Kidney (tissue), 14 donors: ENCODE results near the gene NLK. TPM values are rescaled to one million over a fixed set of nuclear protein-coding genes. Genes with fewer than 3 reads are reported as not detected.

Experiments used
- DNase-seq, 5 donors: peaks; one replicate each; pipeline ENCODE4 v3.0.0-alpha.2; 2013 to 2020
- FAIRE-seq: peaks from 2 replicates; lab custom pipeline; 2012; peaks lifted over from hg19 to GRCh38; lab: Jason Lieb, UNC
- H3K27ac ChIP-seq, 2 donors: one replicate each; pipeline ENCODE4 v1.7.0; 2013; ENCODE audit warnings: low read depth in 2 of 2, low read length in 2 of 2, inconsistent platforms in 1 of 2
- H3K27me3 ChIP-seq: one replicate; pipeline ENCODE4 v1.7.1; 2013; ENCODE audit warnings: low read length, inconsistent platforms; ENCODE audit not compliant: control insufficient read depth, insufficient read depth
- H3K36me3 ChIP-seq, 3 donors: one replicate each; pipeline versions ENCODE4 v1.7.0 to v1.7.1; 2013; ENCODE audit warnings: low read length in 3 of 3, control low read depth in 1 of 3, inconsistent platforms in 1 of 3; ENCODE audit not compliant: insufficient read depth in 3 of 3, control insufficient read depth in 2 of 3
- H3K4me1 ChIP-seq, 3 donors: one replicate each; pipeline versions ENCODE4 v1.7.0 to v1.7.1; 2013; ENCODE audit warnings: low read length in 3 of 3, inconsistent platforms in 1 of 3, low read depth in 1 of 3; ENCODE audit not compliant: control insufficient read depth in 2 of 3, insufficient read depth in 2 of 3
- H3K4me3 ChIP-seq, 3 donors: one replicate each; pipeline versions ENCODE4 v1.7.0 to v1.8.1; 2013; ENCODE audit warnings: low read length in 3 of 3, control low read depth in 1 of 3, inconsistent platforms in 1 of 3
- H3K9ac ChIP-seq, 3 donors: one replicate each; pipeline versions ENCODE4 v1.7.0 to v1.7.1; 2013; ENCODE audit warnings: low read length in 3 of 3, control low read depth in 1 of 3, inconsistent platforms in 1 of 3
- H3K9me3 ChIP-seq, 3 donors: one replicate each; pipeline versions ENCODE4 v1.7.0 to v1.7.1; 2013; ENCODE audit warnings: low read length in 3 of 3, control low read depth in 1 of 3, inconsistent platforms in 1 of 3; ENCODE audit not compliant: control insufficient read depth in 2 of 3, insufficient read depth in 1 of 3
- CTCF ChIP-seq: IDR thresholded peaks from 3 replicates; pipeline ENCODE4 v1.5.1; 2012; ENCODE audit warnings: mild to moderate bottlenecking, moderate library complexity, borderline replicate concordance; ENCODE audit not compliant: insufficient read depth; ENCODE audit errors: extremely low read depth
- intact Hi-C: fragments of 100-400 bp; cut with DNase I; formaldehyde crosslinking; loops from one replicate; pipeline ENCODE4 v1.11.1; 2022
- polyA plus RNA-seq: library from polyadenylated mRNA; stranded (reverse); fragments of 350-450 nt; fragmentation: Illumina TruSeq; extraction: RNeasy Lipid Tissue Mini Kit (QIAGEN cat#74804); gene quantifications from one replicate; pipeline ENCODE4 v1.2.3, GENCODE V29; 2014; ENCODE audit warnings: low read depth, low replicate concordance; ENCODE audit not compliant: insufficient read depth
- total RNA-seq: library from RNA; stranded (reverse); fragmentation: NEBNext Ultra II Directional; extraction: Animal tissue kit (Norgen Biotek cat#: 25700); gene quantifications from one replicate; pipeline ENCODE4 v1.2.1, GENCODE V29; 2021
- donor health status: control.
- donor health status: control.
- donor health status: control.
- donor health status: control.
- donor health status: control.
- donor health status: DM: yes; HTN: yes; CAD: no.
- donor health status: Normal renal cell carcinoma (clear cell type).

NLK gene
- total and polyA plus RNA-seq, 2 donors from 2014 or later = 20.2 to 31.3 TPM

GRCh38 chr17:28039251-28039650 is 3.2 kb upstream of the NLK start:
- intact Hi-C loops = no loop called here
- Histone ChIP-seq H3K36me3 (no peaks in the 10 kb centered on the region), H3K4me1 (peaks cover 0 to 6% (median 0%) of the 10 kb centered on the region in 3 donors), H3K9me3 (no peaks in the 10 kb centered on the region), H3K4me3 (no peak overlapping the region), H3K27ac (no peak overlapping the region), H3K27me3 (no peaks in the 10 kb centered on the region), H3K9ac (no peak overlapping the region)
- FAIRE-seq (no peak), DNase-seq (no peak)
- no peak for TF ChIP-seq CTCF

- intact Hi-C loops = no loop called here
- Histone ChIP-seq H3K4me3 (peak overlapping the region in 1 of 3 donors; percentile 52), H3K4me1 (peaks cover 0 to 9% (median 0%) of the 10 kb centered on the region in 3 donors), H3K36me3 (no peaks in the 10 kb centered on the region), H3K27ac (no peak overlapping the region), H3K27me3 (no peaks in the 10 kb centered on the region), H3K9ac (no peak overlapping the region), H3K9me3 (no peaks in the 10 kb centered on the region)
- DNase-seq (peak in 1 of 5 donors; percentile 50), FAIRE-seq (no peak)
- no peak for TF ChIP-seq CTCF
These were observed 2.1 kb upstream of the NLK start for GRCh38 chr17:28040406-28040805.

- H3K36me3 ChIP-seq = no peaks in the 10 kb centered on the region
- H3K27ac ChIP-seq = peak overlapping the region in 1 of 2 donors; percentile 57
- no peaks in the 10 kb centered on the region for H3K27me3 ChIP-seq
- DNase-seq (peak; percentile 100), FAIRE-seq (peak; percentile 99)
- no peaks in the 10 kb centered on the region for H3K9me3 ChIP-seq
- H3K4me1 ChIP-seq = peaks cover 0 to 9% (median 0%) of the 10 kb centered on the region in 3 donors
- H3K4me3 ChIP-seq = peak overlapping the region; percentile 53 to 67 (median 60)
- no peak overlapping the region for H3K9ac ChIP-seq
- no peak for TF ChIP-seq CTCF
- intact Hi-C loops = no loop called here
These were observed 1.2 kb upstream of the NLK start for GRCh38 chr17:28041068-28041843.
